Erythroblast (primary cell): ENCODE data around the gene ZNF362.

Source experiments
- GATA1 ChIP-seq: IDR thresholded peaks from 2 replicates; pipeline ENCODE4 v1.6.1; 2011; ENCODE audit warnings: low read depth, mild to moderate bottlenecking, control low read depth, low read length, moderate library complexity
- POLR2A ChIP-seq: IDR thresholded peaks from 2 replicates; pipeline ENCODE4 v1.6.1; 2011; ENCODE audit warnings: mild to moderate bottlenecking, low read length

- TF ChIP-seq POLR2A, result no peak
- TF ChIP-seq GATA1, result no peak
Measured at GRCh38 chr1:33299461-33300155, 43.3 kb downstream of the ZNF362 start.
